Mesenchymal stem cell (in vitro differentiated cells and primary cell): ENCODE data around the gene ZNF20. TPM values are rescaled to one million over a fixed set of nuclear protein-coding genes. Genes with fewer than 3 reads are reported as not detected.
"Not testable (repeated sequence)": the region's sequence is repeated elsewhere in the genome, so short reads cannot be mapped to it uniquely, and the experiment has no call there.

Source experiments
- DNase-seq: peaks from one replicate; pipeline ENCODE4 v3.0.0-alpha.2; 2013
- H2AFZ ChIP-seq: one replicate; pipeline ENCODE4 v1.6.1; 2013; ENCODE audit warnings: low read depth, mild to moderate bottlenecking, control low read depth, inconsistent platforms, low read length, moderate library complexity
- H2AK5ac ChIP-seq: 2 replicates; pipeline ENCODE4 v1.6.1; 2013; ENCODE audit warnings: low read length, moderate library complexity, mild to moderate bottlenecking, inconsistent platforms; ENCODE audit not compliant: severe bottlenecking
- H2BK120ac ChIP-seq: one replicate; pipeline ENCODE4 v1.6.1; 2013; ENCODE audit warnings: low read depth, mild to moderate bottlenecking, inconsistent platforms, low read length, moderate library complexity
- H2BK12ac ChIP-seq, 2 experiments: one replicate each; pipeline ENCODE4 v1.6.1; 2013; ENCODE audit warnings: inconsistent platforms in 2 of 2, low read length in 2 of 2, mild to moderate bottlenecking in 2 of 2, moderate library complexity in 2 of 2, control low read depth in 1 of 2
- H2BK15ac ChIP-seq: one replicate; pipeline ENCODE4 v1.6.1; 2013; ENCODE audit warnings: mild to moderate bottlenecking, low read depth, inconsistent platforms; ENCODE audit not compliant: poor library complexity, severe bottlenecking
- H2BK5ac ChIP-seq: 2 replicates; pipeline ENCODE4 v1.6.1; 2013; ENCODE audit warnings: low read depth, mild to moderate bottlenecking, low read length, control low read depth, inconsistent platforms; ENCODE audit not compliant: poor library complexity, severe bottlenecking
- H3K14ac ChIP-seq, 2 experiments: one replicate each; pipeline ENCODE4 v1.6.1; 2013; ENCODE audit warnings: inconsistent platforms in 2 of 2, low read length in 2 of 2, control low read depth in 1 of 2, mild to moderate bottlenecking in 1 of 2, moderate library complexity in 1 of 2
- H3K18ac ChIP-seq, 2 experiments: one replicate each; pipeline ENCODE4 v1.6.1; 2013; ENCODE audit warnings: inconsistent platforms in 2 of 2, low read length in 2 of 2, control low read depth in 1 of 2, low read depth in 1 of 2, mild to moderate bottlenecking in 1 of 2
- H3K23ac ChIP-seq, 2 experiments: one replicate each; pipeline ENCODE4 v1.6.1; 2013; ENCODE audit warnings: inconsistent platforms in 2 of 2, low read length in 2 of 2, mild to moderate bottlenecking in 2 of 2, moderate library complexity in 2 of 2, control low read depth in 1 of 2
- H3K27ac ChIP-seq: 2 replicates; pipeline ENCODE4 v1.5.1; 2013; ENCODE audit warnings: mild to moderate bottlenecking, moderate library complexity, low read length, control low read depth, inconsistent platforms; ENCODE audit not compliant: poor library complexity, severe bottlenecking
- H3K27me3 ChIP-seq, 2 experiments: 2 replicates each; pipeline versions ENCODE4 v1.6.1 to v1.7.0; 2013; ENCODE audit warnings: low read length in 2 of 2, mild to moderate bottlenecking in 2 of 2, moderate library complexity in 2 of 2, control low read depth in 1 of 2, inconsistent platforms in 1 of 2; ENCODE audit not compliant: control insufficient read depth in 1 of 2, insufficient read depth in 1 of 2
- H3K36me3 ChIP-seq, 2 experiments: 2 replicates each; pipeline versions ENCODE4 v1.6.1 to v1.7.0; 2013; ENCODE audit warnings: low read length in 2 of 2, control low read depth in 1 of 2, inconsistent platforms in 1 of 2, low read depth in 1 of 2, mild to moderate bottlenecking in 1 of 2; ENCODE audit not compliant: insufficient read depth in 2 of 2, control insufficient read depth in 1 of 2
- H3K4ac ChIP-seq, 2 experiments: one replicate each; pipeline ENCODE4 v1.6.1; 2013; ENCODE audit warnings: inconsistent platforms in 2 of 2, low read length in 2 of 2, mild to moderate bottlenecking in 2 of 2, moderate library complexity in 2 of 2, control low read depth in 1 of 2, low read depth in 1 of 2
- H3K4me1 ChIP-seq: 2 replicates; pipeline ENCODE4 v1.6.1; 2013; ENCODE audit warnings: low read depth, low read length, control low read depth; ENCODE audit not compliant: control insufficient read depth, insufficient read depth
- H3K4me2 ChIP-seq: 2 replicates; pipeline ENCODE4 v1.6.1; 2013; ENCODE audit warnings: low read length, mild to moderate bottlenecking, inconsistent platforms; ENCODE audit not compliant: poor library complexity, severe bottlenecking
- H3K4me3 ChIP-seq, 2 experiments: 2 replicates each; pipeline versions ENCODE4 v1.5.1 to v1.7.0; 2013; ENCODE audit warnings: low read length in 2 of 2, mild to moderate bottlenecking in 2 of 2, control low read depth in 1 of 2, low read depth in 1 of 2; ENCODE audit not compliant: insufficient read depth in 1 of 2
- H3K79me1 ChIP-seq: replicated peaks from 2 replicates; pipeline ENCODE4 v1.6.1; 2013; ENCODE audit warnings: mild to moderate bottlenecking, control low read depth, low read length, inconsistent platforms; ENCODE audit not compliant: poor library complexity, severe bottlenecking
- H3K9ac ChIP-seq: 2 replicates; pipeline ENCODE4 v1.7.0; 2013; ENCODE audit warnings: mild to moderate bottlenecking, low read length, moderate library complexity
- H3K9me3 ChIP-seq: 2 replicates; pipeline ENCODE4 v1.7.0; 2013; ENCODE audit warnings: mild to moderate bottlenecking, low read length; ENCODE audit not compliant: control insufficient read depth
- H4K8ac ChIP-seq: one replicate; pipeline ENCODE4 v1.6.1; 2013; ENCODE audit warnings: inconsistent platforms, mild to moderate bottlenecking, low read length, moderate library complexity
- H4K91ac ChIP-seq: one replicate; pipeline ENCODE4 v1.6.1; 2013; ENCODE audit warnings: mild to moderate bottlenecking, low read length, inconsistent platforms
- WGBS: methylation state at CpG from one replicate; pipeline ENCODE4 v1.1.7; 2013; ENCODE audit warnings: mixed read lengths; 5-methylcytosine and 5-hydroxymethylcytosine counted together
- small RNA-seq: library from polyadenylated mRNA; stranded (forward); fragments of <200 nt; extraction: miRNeasy Mini kit (QIAGEN cat#:217004); gene quantifications from one replicate; pipeline ENCODE3, GENCODE V24; 2013; ENCODE audit warnings: low read depth

ZNF20 gene

DNA sequence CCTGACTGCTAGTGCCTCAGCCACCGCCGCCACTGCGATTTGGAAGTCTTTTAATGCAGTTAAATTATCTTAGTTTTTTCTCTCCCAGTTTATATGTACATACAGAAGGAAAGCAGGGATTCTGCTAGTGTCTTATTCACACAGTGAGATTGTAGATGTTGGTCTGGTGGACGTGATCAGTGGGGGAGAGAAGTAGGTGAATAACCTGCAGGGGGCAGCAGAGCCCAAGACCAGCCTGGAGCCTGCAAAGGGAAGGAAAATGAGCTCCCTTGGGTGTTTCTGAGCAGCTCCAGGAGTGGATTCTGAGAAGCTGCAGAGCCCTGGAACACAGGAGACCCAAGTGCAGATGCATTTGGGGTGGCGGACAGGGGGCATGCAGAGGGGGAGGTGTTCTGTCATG, 49.3 kb downstream of the ZNF20 start:
- H4K91ac ChIP-seq: no peak overlapping the region
- H3K4ac ChIP-seq: no peak overlapping the region
- H4K8ac ChIP-seq: no peak overlapping the region
- 65% methylated on average over 2 of the region's 5 CpGs for WGBS
- H2BK5ac ChIP-seq: no peak overlapping the region
- no peak overlapping the region for H2AK5ac ChIP-seq
- no peak overlapping the region for H3K27ac ChIP-seq
- no peak overlapping the region for H3K18ac ChIP-seq
- H3K9ac ChIP-seq: no peak overlapping the region
- H3K36me3 ChIP-seq: no peaks in the 10 kb centered on the region
- no peak overlapping the region for H3K14ac ChIP-seq
- peak; percentile 53 for DNase-seq
- no peak overlapping the region for H3K4me3 ChIP-seq
- no peak overlapping the region for H2AFZ ChIP-seq
- no peaks in the 10 kb centered on the region for H3K27me3 ChIP-seq
- H3K79me1 ChIP-seq: no peaks in the 10 kb centered on the region
- H3K9me3 ChIP-seq: peaks cover 10% of the 10 kb centered on the region
- no peak overlapping the region for H3K23ac ChIP-seq
- no peaks in the 10 kb centered on the region for H3K4me1 ChIP-seq
- no peak overlapping the region for H2BK120ac ChIP-seq
- no peak overlapping the region for H3K4me2 ChIP-seq
- no peak overlapping the region for H2BK15ac ChIP-seq
- no peak overlapping the region for H2BK12ac ChIP-seq

- Histone ChIP-seq H3K9me3 (peaks cover 36% of the 10 kb centered on the region), H2BK120ac (no peak overlapping the region), H3K27ac (no peak overlapping the region), H2AK5ac (no peak overlapping the region), H4K8ac (no peak overlapping the region), H2AFZ (no peak overlapping the region), H2BK12ac (no peak overlapping the region), H3K4me2 (no peak overlapping the region), H3K36me3 (no peaks in the 10 kb centered on the region), H3K4me3 (no peak overlapping the region), H3K18ac (no peak overlapping the region), H3K79me1 (no peaks in the 10 kb centered on the region), H4K91ac (no peak overlapping the region), H3K4ac (no peak overlapping the region), H2BK15ac (no peak overlapping the region), H3K23ac (no peak overlapping the region), H3K27me3 (no peaks in the 10 kb centered on the region), H3K9ac (no peak overlapping the region), H3K14ac (no peak overlapping the region), H2BK5ac (no peak overlapping the region), H3K4me1 (no peaks in the 10 kb centered on the region)
- DNase-seq: no peak
- WGBS: 90% methylated on average over 4 of the region's 5 CpGs
Measured at GRCh38 chr19:12085074-12085818, 54.9 kb downstream of the ZNF20 start.

DNA sequence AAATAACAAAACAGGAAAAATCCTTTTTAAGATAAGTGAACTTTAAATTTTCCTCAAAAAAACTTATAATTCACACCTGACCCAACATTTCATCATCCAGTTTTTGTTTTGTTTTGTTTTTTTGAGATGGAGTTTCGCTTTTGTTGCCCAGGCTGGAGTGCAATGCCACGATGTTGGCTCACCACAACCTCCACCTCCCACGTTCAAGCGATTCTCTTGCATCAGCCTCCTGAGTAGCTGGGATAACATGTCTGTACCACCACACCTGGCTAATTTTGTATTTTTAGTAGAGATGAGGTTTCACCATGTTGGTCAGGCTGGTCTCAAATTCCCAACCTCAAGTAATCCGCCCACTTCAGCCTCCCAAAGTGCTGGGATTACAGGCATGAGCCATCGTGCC, 56.8 kb downstream of the ZNF20 start:
- H3K14ac ChIP-seq, H3K27me3 ChIP-seq, H3K4me1 ChIP-seq, H2AK5ac ChIP-seq, DNase-seq, H2BK5ac ChIP-seq, H4K8ac ChIP-seq, H3K4ac ChIP-seq, H3K23ac ChIP-seq, H4K91ac ChIP-seq, H3K79me1 ChIP-seq, H2BK15ac ChIP-seq, H2AFZ ChIP-seq, H2BK120ac ChIP-seq, H3K18ac ChIP-seq, H3K27ac ChIP-seq, H3K9ac ChIP-seq, H2BK12ac ChIP-seq, H3K4me3 ChIP-seq, H3K36me3 ChIP-seq, H3K4me2 ChIP-seq: not testable (repeated sequence)
- 89% methylated on average over 6 of the region's 6 CpGs for WGBS
- H3K9me3 ChIP-seq: peaks cover 50% of the 10 kb centered on the region

Small RNAs within 50 kb of the gene (small RNA-seq; reads per million reads assigned to genes)
- gene RF00019 (not detected), gene RNA5SP467 (not detected)
